K562 (cell line): ENCODE measurements around the gene PPP1R15A. TPM values are rescaled to one million over a fixed set of nuclear protein-coding genes. Genes with fewer than 3 reads are reported as not detected.

Experiments
- ATF1 ChIP-seq, 2 experiments: fragments of 450-650 bp in 1 of 2; IDR thresholded peaks; 2 replicates each; pipeline ENCODE4 v1.6.1; 2016; ENCODE audit warnings: missing compliant biosample characterization in 1 of 2, missing genetic modification characterization in 1 of 2
- CAMTA2 ChIP-seq: fragments of 250-450 bp; sonication (Bioruptor Pico); conservative IDR thresholded peaks from 2 replicates; pipeline ENCODE4 v1.5.1; 2022
- COPS2 ChIP-seq: fragments of 450-650 bp; conservative IDR thresholded peaks from 2 replicates; pipeline ENCODE4 v1.6.1; 2016; ENCODE audit warnings: mild to moderate bottlenecking, moderate library complexity
- CXXC5 ChIP-seq: fragments of 250-450 bp; sonication (Bioruptor Pico); IDR thresholded peaks from 2 replicates; pipeline ENCODE4 v1.8.0; 2022; ENCODE audit warnings: inconsistent platforms, mild to moderate bottlenecking, moderate library complexity
- DACH1 ChIP-seq: fragments of 450-650 bp; IDR thresholded peaks from 2 replicates; pipeline ENCODE4 v1.6.1; 2018; ENCODE audit not compliant: partially characterized antibody
- GATAD2A ChIP-seq: fragments of 450-650 bp; IDR thresholded peaks from 2 replicates; pipeline ENCODE4 v1.6.1; 2017
- KLF6 ChIP-seq: fragments of 250-450 bp; sonication (Bioruptor Pico); IDR thresholded peaks from 2 replicates; pipeline ENCODE4 v1.4.0; 2020; ENCODE audit warnings: mild to moderate bottlenecking, moderate library complexity, borderline replicate concordance
- LARP7 ChIP-seq: fragments of 450-650 bp; IDR thresholded peaks from 2 replicates; pipeline ENCODE4 v1.6.1; 2016
- MTA1 ChIP-seq: fragments of 450-650 bp; IDR thresholded peaks from 2 replicates; pipeline ENCODE4 v1.6.1; 2017; ENCODE audit warnings: borderline replicate concordance
- NFIC ChIP-seq: fragments of 450-650 bp; IDR thresholded peaks from 2 replicates; pipeline ENCODE4 v1.6.1; 2017; ENCODE audit warnings: mild to moderate bottlenecking, inconsistent platforms
- PML ChIP-seq: IDR thresholded peaks from 2 replicates; pipeline ENCODE4 v1.6.1; 2012; ENCODE audit warnings: low read length, inconsistent platforms
- RNF2 ChIP-seq: sonication (generic); IDR thresholded peaks from 2 replicates; pipeline ENCODE4 v1.6.1; 2016
- SIRT6 ChIP-seq: IDR thresholded peaks from one replicate; pipeline ENCODE4 v1.6.1; 2012; ENCODE audit warnings: low read depth, mild to moderate bottlenecking, control low read depth, inconsistent platforms, low read length, moderate library complexity
- SMARCA4 ChIP-seq: fragments of 450-650 bp; IDR thresholded peaks from 2 replicates; pipeline ENCODE4 v1.6.1; 2016
- SREBF2 ChIP-seq: sonication (generic); formaldehyde crosslinking; IDR thresholded peaks from 2 replicates; pipeline ENCODE4 v1.4.0; 2020; ENCODE audit warnings: mild to moderate bottlenecking, missing genetic modification reagents
- ZKSCAN1 ChIP-seq: fragments of 150-350 bp; IDR thresholded peaks from 2 replicates; pipeline ENCODE4 v1.6.1; 2016; ENCODE audit warnings: low read depth, low read length
- ZNF253 ChIP-seq: fragments of 250-450 bp; sonication (Bioruptor Pico); conservative IDR thresholded peaks from 2 replicates; pipeline ENCODE4 v1.6.1; 2021; ENCODE audit warnings: mild to moderate bottlenecking
- ZNF696 ChIP-seq: fragments of 250-450 bp; sonication (Bioruptor Pico); conservative IDR thresholded peaks from 2 replicates; pipeline ENCODE4 v1.4.0; 2020; ENCODE audit warnings: mild to moderate bottlenecking, moderate library complexity
- polyA plus RNA-seq, 8 experiments: library from polyadenylated mRNA; depleted of rRNA in 4 of 8; stranded (reverse) in 5 of 8; unstranded in 3 of 8; fragments of >200 nt; fragmentation: Nextera tagmentation in 2 of 8; fragmentation: Illumina TruSeq in 1 of 8; extraction: Ambion mirVana in 2 of 8; extraction: Trizol in 1 of 8; gene quantifications; 2 replicates each; pipeline versions ENCODE4 v1.2.1 to v1.2.3, GENCODE V29; 2011 to 2014; ENCODE audit warnings: inconsistent platforms in 1 of 8, missing spikeins in 1 of 8
- total RNA-seq, 7 experiments: library from RNA; depleted of rRNA in 6 of 7; stranded (reverse); fragments of >200 nt in 6 of 7; fragmentation: Illumina TruSeq in 2 of 7; extraction: Trizol in 2 of 7; gene quantifications; 2 replicates each; pipeline versions ENCODE4 v1.2.1 to v1.2.3, GENCODE V29; 2011 to 2021; ENCODE audit warnings: low replicate concordance in 1 of 7
- TF ChIP-seq, protein P1 (sequence below): fragments of 250-450 bp; sonication (Bioruptor Pico); IDR thresholded peaks from 2 replicates; pipeline ENCODE4 v1.4.0; 2020
- TF ChIP-seq, protein P2 (sequence below): fragments of 250-450 bp; sonication (Bioruptor Pico); IDR thresholded peaks from 2 replicates; pipeline ENCODE4 v1.5.0; 2020; ENCODE audit warnings: mild to moderate bottlenecking
- TF ChIP-seq, protein P3 (sequence below): fragments of 450-650 bp; IDR thresholded peaks from 2 replicates; pipeline ENCODE4 v1.6.1; 2016; ENCODE audit warnings: mild to moderate bottlenecking

PPP1R15A gene
- total and polyA plus RNA-seq, 9 of the 15 experiments (the other 6 are each of a cell fraction or from before 2014, with no cell fraction given) = 0.42 to 73.7 (median 44.0) TPM

DNA sequence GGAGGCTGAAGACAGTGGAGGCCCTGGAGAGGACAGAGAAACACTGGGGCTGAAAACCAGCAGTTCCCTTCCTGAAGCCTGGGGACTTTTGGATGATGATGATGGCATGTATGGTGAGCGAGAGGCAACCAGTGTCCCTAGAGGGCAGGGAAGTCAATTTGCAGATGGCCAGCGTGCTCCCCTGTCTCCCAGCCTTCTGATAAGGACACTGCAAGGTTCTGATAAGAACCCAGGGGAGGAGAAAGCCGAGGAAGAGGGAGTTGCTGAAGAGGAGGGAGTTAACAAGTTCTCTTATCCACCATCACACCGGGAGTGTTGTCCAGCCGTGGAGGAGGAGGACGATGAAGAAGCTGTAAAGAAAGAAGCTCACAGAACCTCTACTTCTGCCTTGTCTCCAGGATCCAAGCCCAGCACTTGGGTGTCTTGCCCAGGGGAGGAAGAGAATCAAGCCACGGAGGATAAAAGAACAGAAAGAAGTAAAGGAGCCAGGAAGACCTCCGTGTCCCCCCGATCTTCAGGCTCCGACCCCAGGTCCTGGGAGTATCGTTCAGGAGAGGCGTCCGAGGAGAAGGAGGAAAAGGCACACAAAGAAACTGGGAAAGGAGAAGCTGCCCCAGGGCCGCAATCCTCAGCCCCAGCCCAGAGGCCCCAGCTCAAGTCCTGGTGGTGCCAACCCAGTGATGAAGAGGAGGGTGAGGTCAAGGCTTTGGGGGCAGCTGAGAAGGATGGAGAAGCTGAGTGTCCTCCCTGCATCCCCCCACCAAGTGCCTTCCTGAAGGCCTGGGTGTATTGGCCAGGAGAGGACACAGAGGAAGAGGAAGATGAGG, 1.5 kb downstream of the PPP1R15A start (continued):
- TF ChIP-seq, protein P1, sequence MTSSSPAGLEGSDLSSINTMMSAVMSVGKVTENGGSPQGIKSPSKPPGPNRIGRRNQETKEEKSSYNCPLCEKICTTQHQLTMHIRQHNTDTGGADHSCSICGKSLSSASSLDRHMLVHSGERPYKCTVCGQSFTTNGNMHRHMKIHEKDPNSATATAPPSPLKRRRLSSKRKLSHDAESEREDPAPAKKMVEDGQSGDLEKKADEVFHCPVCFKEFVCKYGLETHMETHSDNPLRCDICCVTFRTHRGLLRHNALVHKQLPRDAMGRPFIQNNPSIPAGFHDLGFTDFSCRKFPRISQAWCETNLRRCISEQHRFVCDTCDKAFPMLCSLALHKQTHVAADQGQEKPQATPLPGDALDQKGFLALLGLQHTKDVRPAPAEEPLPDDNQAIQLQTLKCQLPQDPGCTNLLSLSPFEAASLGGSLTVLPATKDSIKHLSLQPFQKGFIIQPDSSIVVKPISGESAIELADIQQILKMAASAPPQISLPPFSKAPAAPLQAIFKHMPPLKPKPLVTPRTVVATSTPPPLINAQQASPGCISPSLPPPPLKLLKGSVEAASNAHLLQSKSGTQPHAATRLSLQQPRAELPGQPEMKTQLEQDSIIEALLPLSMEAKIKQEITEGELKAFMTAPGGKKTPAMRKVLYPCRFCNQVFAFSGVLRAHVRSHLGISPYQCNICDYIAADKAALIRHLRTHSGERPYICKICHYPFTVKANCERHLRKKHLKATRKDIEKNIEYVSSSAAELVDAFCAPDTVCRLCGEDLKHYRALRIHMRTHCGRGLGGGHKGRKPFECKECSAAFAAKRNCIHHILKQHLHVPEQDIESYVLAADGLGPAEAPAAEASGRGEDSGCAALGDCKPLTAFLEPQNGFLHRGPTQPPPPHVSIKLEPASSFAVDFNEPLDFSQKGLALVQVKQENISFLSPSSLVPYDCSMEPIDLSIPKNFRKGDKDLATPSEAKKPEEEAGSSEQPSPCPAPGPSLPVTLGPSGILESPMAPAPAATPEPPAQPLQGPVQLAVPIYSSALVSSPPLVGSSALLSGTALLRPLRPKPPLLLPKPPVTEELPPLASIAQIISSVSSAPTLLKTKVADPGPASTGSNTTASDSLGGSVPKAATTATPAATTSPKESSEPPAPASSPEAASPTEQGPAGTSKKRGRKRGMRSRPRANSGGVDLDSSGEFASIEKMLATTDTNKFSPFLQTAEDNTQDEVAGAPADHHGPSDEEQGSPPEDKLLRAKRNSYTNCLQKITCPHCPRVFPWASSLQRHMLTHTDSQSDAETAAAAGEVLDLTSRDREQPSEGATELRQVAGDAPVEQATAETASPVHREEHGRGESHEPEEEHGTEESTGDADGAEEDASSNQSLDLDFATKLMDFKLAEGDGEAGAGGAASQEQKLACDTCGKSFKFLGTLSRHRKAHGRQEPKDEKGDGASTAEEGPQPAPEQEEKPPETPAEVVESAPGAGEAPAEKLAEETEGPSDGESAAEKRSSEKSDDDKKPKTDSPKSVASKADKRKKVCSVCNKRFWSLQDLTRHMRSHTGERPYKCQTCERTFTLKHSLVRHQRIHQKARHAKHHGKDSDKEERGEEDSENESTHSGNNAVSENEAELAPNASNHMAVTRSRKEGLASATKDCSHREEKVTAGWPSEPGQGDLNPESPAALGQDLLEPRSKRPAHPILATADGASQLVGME (CRISPR knock-in tag) = peak; percentile 9; the same call in 1 of the 2 replicates
- TF ChIP-seq PML (peak; percentile 98), COPS2 (no peak), ZNF253 (CRISPR knock-in tag) (no peak), LARP7 (peak; percentile 8; the same call in 1 of the 2 replicates), KLF6 (CRISPR knock-in tag) (no peak), ATF1 (CRISPR knock-in tag; IDR thresholded peaks at IDR 0.05) (no peak), ATF1 (tag; IDR thresholded peaks at IDR 0.05) (peak; percentile 76), NFIC (peak; percentile 97), SIRT6 (peak; percentile 79), ZNF696 (no peak), CAMTA2 (CRISPR knock-in tag) (no peak), MTA1 (no peak; the same call in none of the 2 replicates), CXXC5 (CRISPR knock-in tag) (peak; percentile 92), GATAD2A (peak; percentile 61; the same call in 1 of the 2 replicates), DACH1 (peak; percentile 39), RNF2 (peak; percentile 96), ZKSCAN1 (peak; percentile 76; the same call in 1 of the 2 replicates), SMARCA4 (peak; percentile 97), SREBF2 (CRISPR knock-in tag) (no peak)
- TF ChIP-seq, protein P2, sequence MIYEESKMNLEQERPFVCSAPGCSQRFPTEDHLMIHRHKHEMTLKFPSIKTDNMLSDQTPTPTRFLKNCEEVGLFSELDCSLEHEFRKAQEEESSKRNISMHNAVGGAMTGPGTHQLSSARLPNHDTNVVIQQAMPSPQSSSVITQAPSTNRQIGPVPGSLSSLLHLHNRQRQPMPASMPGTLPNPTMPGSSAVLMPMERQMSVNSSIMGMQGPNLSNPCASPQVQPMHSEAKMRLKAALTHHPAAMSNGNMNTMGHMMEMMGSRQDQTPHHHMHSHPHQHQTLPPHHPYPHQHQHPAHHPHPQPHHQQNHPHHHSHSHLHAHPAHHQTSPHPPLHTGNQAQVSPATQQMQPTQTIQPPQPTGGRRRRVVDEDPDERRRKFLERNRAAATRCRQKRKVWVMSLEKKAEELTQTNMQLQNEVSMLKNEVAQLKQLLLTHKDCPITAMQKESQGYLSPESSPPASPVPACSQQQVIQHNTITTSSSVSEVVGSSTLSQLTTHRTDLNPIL (CRISPR knock-in tag) = no peak
- TF ChIP-seq, protein P3, sequence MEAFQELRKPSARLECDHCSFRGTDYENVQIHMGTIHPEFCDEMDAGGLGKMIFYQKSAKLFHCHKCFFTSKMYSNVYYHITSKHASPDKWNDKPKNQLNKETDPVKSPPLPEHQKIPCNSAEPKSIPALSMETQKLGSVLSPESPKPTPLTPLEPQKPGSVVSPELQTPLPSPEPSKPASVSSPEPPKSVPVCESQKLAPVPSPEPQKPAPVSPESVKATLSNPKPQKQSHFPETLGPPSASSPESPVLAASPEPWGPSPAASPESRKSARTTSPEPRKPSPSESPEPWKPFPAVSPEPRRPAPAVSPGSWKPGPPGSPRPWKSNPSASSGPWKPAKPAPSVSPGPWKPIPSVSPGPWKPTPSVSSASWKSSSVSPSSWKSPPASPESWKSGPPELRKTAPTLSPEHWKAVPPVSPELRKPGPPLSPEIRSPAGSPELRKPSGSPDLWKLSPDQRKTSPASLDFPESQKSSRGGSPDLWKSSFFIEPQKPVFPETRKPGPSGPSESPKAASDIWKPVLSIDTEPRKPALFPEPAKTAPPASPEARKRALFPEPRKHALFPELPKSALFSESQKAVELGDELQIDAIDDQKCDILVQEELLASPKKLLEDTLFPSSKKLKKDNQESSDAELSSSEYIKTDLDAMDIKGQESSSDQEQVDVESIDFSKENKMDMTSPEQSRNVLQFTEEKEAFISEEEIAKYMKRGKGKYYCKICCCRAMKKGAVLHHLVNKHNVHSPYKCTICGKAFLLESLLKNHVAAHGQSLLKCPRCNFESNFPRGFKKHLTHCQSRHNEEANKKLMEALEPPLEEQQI = peak; percentile 95
